ENCODE results near the gene DOCK11. TPM values are rescaled to one million over a fixed set of nuclear protein-coding genes. Genes with fewer than 3 reads are reported as not detected.
A peak's percentile ranks its signal among the peaks of the same experiment; 100 is the strongest.

Gene DOCK11
- polyA plus RNA-seq, 3 donors = 20.8 to 39.7 (median 34.8) TPM

DNA sequence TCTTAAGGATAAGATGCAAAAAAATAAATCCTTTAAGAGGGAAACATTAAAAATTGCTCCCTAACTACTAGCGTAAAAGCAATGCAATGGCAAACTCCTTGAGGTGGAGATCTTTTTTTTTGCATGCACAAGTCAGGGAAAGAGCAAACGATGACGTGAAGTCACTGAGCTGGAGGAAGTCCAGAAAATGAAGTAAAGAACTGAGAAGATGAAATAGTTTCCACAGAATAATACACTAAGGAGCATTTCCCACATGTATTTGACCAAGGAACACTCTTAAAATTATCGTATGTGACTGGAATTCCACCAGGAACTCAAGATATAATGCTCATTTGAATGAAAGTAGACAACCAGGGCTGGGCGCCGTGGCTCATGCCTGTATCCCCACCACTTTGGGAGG, 21.0 kb upstream of the DOCK11 start:
- no peaks in the 10 kb centered on the region for H3K36me3 Mint-ChIP-seq
- no peak for TF ChIP-seq CTCF (IDR thresholded peaks at IDR 0.05)
- intact Hi-C loops (cut with micrococcal nuclease) = no loop called here
- Histone ChIP-seq H3K9me3 (replicated peaks in 1 of 2; ENCODE audit: control insufficient read depth in 1 of 2, insufficient read depth in 1 of 2, low read length in 2 of 2) (peaks cover 0 to 12% of the 10 kb centered on the region in 2 donors), H3K4me2 (replicated peaks; ENCODE audit: extremely low read depth, low read length, poor library complexity, severe bottlenecking) (no peak overlapping the region), H3K79me2 (ENCODE audit: insufficient read depth, low read length) (no peaks in the 10 kb centered on the region), H2AFZ (ENCODE audit: insufficient read depth, low read depth, low read length, poor library complexity, severe bottlenecking) (no peak overlapping the region), H3K4me1 (ENCODE audit: control insufficient read depth in 1 of 2, insufficient read depth in 2 of 2, low read length in 2 of 2) (no peaks in the 10 kb centered on the region), H3K4me3 (replicated peaks in 1 of 3; ENCODE audit: low read depth in 2 of 3, low read length in 3 of 3) (no peak overlapping the region), H3K27me3 (ENCODE audit: control insufficient read depth in 2 of 2, insufficient read depth in 2 of 2, low read length in 2 of 2) (no peaks in the 10 kb centered on the region), H4K20me1 (ENCODE audit: insufficient read depth, low read length) (no peaks in the 10 kb centered on the region), H3K9ac (ENCODE audit: insufficient read depth, low read length, poor library complexity, severe bottlenecking) (no peak overlapping the region), H3K36me3 (replicated peaks in 1 of 2; ENCODE audit: control insufficient read depth in 1 of 2, insufficient read depth in 2 of 2, low read length in 2 of 2) (no peaks in the 10 kb centered on the region), H3K27ac (ENCODE audit: low read depth in 1 of 2, low read length in 2 of 2) (no peak overlapping the region)
- H3K9me3 Mint-ChIP-seq = peaks cover 2 to 10% (median 5%) of the 10 kb centered on the region in 7 donors
- H3K4me3 Mint-ChIP-seq = no peak overlapping the region
- DNase-seq = no peak
- peaks cover 0 to 4% (median 1%) of the 10 kb centered on the region in 3 donors for H3K27me3 Mint-ChIP-seq (ENCODE audit: low read depth in 3 of 3)
- WGBS (ENCODE audit: insufficient coverage) = no CpG with 5 or more reads among the region's 6 CpGs
- no peak overlapping the region for H3K27ac Mint-ChIP-seq
- peaks cover 2% of the 10 kb centered on the region for H3K4me1 Mint-ChIP-seq

GRCh38 chrX:118475903-118476302, 19.7 kb upstream of the DOCK11 start:
- intact Hi-C loops (cut with micrococcal nuclease) = no loop called here
- H3K27me3 ChIP-seq (ENCODE audit: control insufficient read depth in 2 of 2, insufficient read depth in 2 of 2, low read length in 2 of 2) = no peaks in the 10 kb centered on the region
- peaks cover 0 to 4% of the 10 kb centered on the region in 2 donors for H3K9me3 ChIP-seq (replicated peaks in 1 of 2; ENCODE audit: control insufficient read depth in 1 of 2, insufficient read depth in 1 of 2, low read length in 2 of 2)
- no peaks in the 10 kb centered on the region for H3K36me3 ChIP-seq (replicated peaks in 1 of 2; ENCODE audit: control insufficient read depth in 1 of 2, insufficient read depth in 2 of 2, low read length in 2 of 2)
- H3K4me3 ChIP-seq (replicated peaks in 1 of 3; ENCODE audit: low read depth in 2 of 3, low read length in 3 of 3) = no peak overlapping the region
- no peaks in the 10 kb centered on the region for H3K4me1 ChIP-seq (ENCODE audit: control insufficient read depth in 1 of 2, insufficient read depth in 2 of 2, low read length in 2 of 2)
- no peak overlapping the region for H3K27ac ChIP-seq (ENCODE audit: low read depth in 1 of 2, low read length in 2 of 2)
- H3K27me3 Mint-ChIP-seq (ENCODE audit: low read depth in 3 of 3) = peaks cover 1 to 4% (median 2%) of the 10 kb centered on the region in 3 donors
- no peak overlapping the region for H2AFZ ChIP-seq (ENCODE audit: insufficient read depth, low read depth, low read length, poor library complexity, severe bottlenecking)
- DNase-seq = no peak
- no peaks in the 10 kb centered on the region for H3K36me3 Mint-ChIP-seq
- peaks cover 0 to 7% (median 2%) of the 10 kb centered on the region in 7 donors for H3K9me3 Mint-ChIP-seq
- H3K4me3 Mint-ChIP-seq = no peak overlapping the region
- peak overlapping the region in 1 of 7 donors; percentile 52 for H3K27ac Mint-ChIP-seq
- no peak for TF ChIP-seq CTCF (IDR thresholded peaks at IDR 0.05)
- no peaks in the 10 kb centered on the region for H3K79me2 ChIP-seq (ENCODE audit: insufficient read depth, low read length)
- H4K20me1 ChIP-seq (ENCODE audit: insufficient read depth, low read length) = no peaks in the 10 kb centered on the region
- no peak overlapping the region for H3K9ac ChIP-seq (ENCODE audit: insufficient read depth, low read length, poor library complexity, severe bottlenecking)
- no peak overlapping the region for H3K4me2 ChIP-seq (replicated peaks; ENCODE audit: extremely low read depth, low read length, poor library complexity, severe bottlenecking)
- 100% methylated on average over 1 of the region's 4 CpGs for WGBS (ENCODE audit: insufficient coverage)
- H3K4me1 Mint-ChIP-seq = peaks cover 2% of the 10 kb centered on the region

Data from CD14-positive monocyte (primary cell).